HEK293 (cell line): ENCODE data around the gene CACNB2.

ENCODE experiments used
- CTCF ChIA-PET: fragments of 350-600 bp; formaldehyde crosslinking; extraction: SDS; loops from one replicate; lab custom pipeline; 2021; ENCODE audit warnings: antibody characterized with exemption; lab: Yijun Ruan, JAX
- POLR2A ChIA-PET: fragments of 300-600 bp; formaldehyde crosslinking; extraction: SDS; loops from one replicate; lab custom pipeline; 2020; ENCODE audit warnings: antibody characterized with exemption, inconsistent platforms; lab: Yijun Ruan, JAX
- H3K27ac ChIP-seq: fragments of 200-500 bp; sonication (Bioruptor generic); 2 replicates; pipeline ENCODE4 v1.5.1; 2014; ENCODE audit warnings: low read depth, low read length, control low read depth, inconsistent platforms; ENCODE audit errors: extremely low read depth
- H3K36me3 ChIP-seq, 2 experiments: fragments of 200-500 bp in 1 of 2; sonication (Bioruptor generic) in 1 of 2; 1 replicate in 1 of 2; 2 replicates in 1 of 2; pipeline ENCODE4 v1.5.1; 2014 to 2017; ENCODE audit warnings: inconsistent platforms in 2 of 2, low read length in 2 of 2; ENCODE audit not compliant: control insufficient read depth in 2 of 2, insufficient read depth in 1 of 2
- H3K4me1 ChIP-seq: fragments of 200-500 bp; sonication (Bioruptor generic); 2 replicates; pipeline ENCODE4 v1.5.1; 2014; ENCODE audit warnings: mild to moderate bottlenecking, low read length, inconsistent platforms; ENCODE audit not compliant: control insufficient read depth, insufficient read depth
- H3K4me3 ChIP-seq: 2 replicates; pipeline ENCODE4 v1.5.1; 2011; ENCODE audit warnings: low read depth, mild to moderate bottlenecking, control low read depth, low read length, moderate library complexity
- H3K9me3 ChIP-seq: fragments of 200-500 bp; sonication (Bioruptor generic); 2 replicates; pipeline ENCODE4 v1.5.1; 2014; ENCODE audit warnings: low read depth, low read length, inconsistent platforms; ENCODE audit not compliant: control insufficient read depth, insufficient read depth
- BCL11A ChIP-seq: fragments of 450-650 bp; formaldehyde crosslinking; IDR thresholded peaks from 2 replicates; pipeline ENCODE4 v1.5.1; 2016; ENCODE audit warnings: low read depth, missing biosample characterization, missing genetic modification characterization
- HIC1 ChIP-seq: fragments of 450-650 bp; formaldehyde crosslinking; IDR thresholded peaks from 2 replicates; pipeline ENCODE4 v1.5.1; 2016; ENCODE audit warnings: missing biosample characterization, missing genetic modification characterization
- HOXD13 ChIP-seq: sonication (generic); formaldehyde crosslinking; IDR thresholded peaks from 2 replicates; pipeline ENCODE4 v1.8.0; 2022; ENCODE audit warnings: missing genetic modification reagents, borderline replicate concordance
- IKZF3 ChIP-seq: fragments of 450-650 bp; IDR thresholded peaks from 2 replicates; pipeline ENCODE4 v1.5.0; 2018; ENCODE audit warnings: missing biosample characterization, mild to moderate bottlenecking, missing genetic modification characterization, moderate library complexity
- MYNN ChIP-seq: fragments of 450-650 bp; formaldehyde crosslinking; IDR thresholded peaks from 2 replicates; pipeline ENCODE4 v1.5.1; 2016; ENCODE audit warnings: missing biosample characterization, missing genetic modification characterization, borderline replicate concordance
- SETDB1 ChIP-seq: IDR thresholded peaks from one replicate; pipeline ENCODE4 v1.6.1; 2017; ENCODE audit warnings: mild to moderate bottlenecking, low read length, moderate library complexity, mixed read lengths; ENCODE audit not compliant: insufficient read length
- SP7 ChIP-seq: fragments of 450-650 bp; formaldehyde crosslinking; IDR thresholded peaks from 2 replicates; pipeline ENCODE4 v1.5.1; 2016; ENCODE audit warnings: missing biosample characterization, missing genetic modification characterization
- TSHZ1 ChIP-seq: fragments of 450-650 bp; formaldehyde crosslinking; IDR thresholded peaks from 2 replicates; pipeline ENCODE4 v1.5.1; 2016; ENCODE audit warnings: missing biosample characterization, missing genetic modification characterization, borderline replicate concordance
- ZBTB1 ChIP-seq: fragments of 450-650 bp; formaldehyde crosslinking; IDR thresholded peaks from 2 replicates; pipeline ENCODE4 v1.5.1; 2016; ENCODE audit warnings: missing biosample characterization, missing genetic modification characterization
- ZBTB10 ChIP-seq: fragments of 450-650 bp; formaldehyde crosslinking; IDR thresholded peaks from 2 replicates; pipeline ENCODE4 v1.5.1; 2016; ENCODE audit warnings: missing biosample characterization, missing genetic modification characterization
- ZNF140 ChIP-seq: fragments of 450-650 bp; formaldehyde crosslinking; IDR thresholded peaks from 2 replicates; pipeline ENCODE4 v1.5.1; 2016; ENCODE audit warnings: missing biosample characterization, missing genetic modification characterization
- ZNF214 ChIP-seq: fragments of 450-650 bp; formaldehyde crosslinking; IDR thresholded peaks from 2 replicates; pipeline ENCODE4 v1.5.1; 2017; ENCODE audit warnings: missing biosample characterization, mild to moderate bottlenecking, missing genetic modification characterization, borderline replicate concordance
- ZNF404 ChIP-seq: fragments of 450-650 bp; formaldehyde crosslinking; IDR thresholded peaks from 2 replicates; pipeline ENCODE4 v1.5.1; 2017; ENCODE audit warnings: missing biosample characterization, missing genetic modification characterization
- ZNF433 ChIP-seq: fragments of 450-650 bp; formaldehyde crosslinking; IDR thresholded peaks from 2 replicates; pipeline ENCODE4 v1.5.1; 2016; ENCODE audit warnings: missing biosample characterization, missing genetic modification characterization, low read depth
- ZNF48 ChIP-seq: fragments of 450-650 bp; formaldehyde crosslinking; IDR thresholded peaks from 2 replicates; pipeline ENCODE4 v1.5.1; 2016; ENCODE audit warnings: missing biosample characterization, missing genetic modification characterization
- ZNF629 ChIP-seq: fragments of 450-650 bp; formaldehyde crosslinking; IDR thresholded peaks from 2 replicates; pipeline ENCODE4 v1.5.1; 2017; ENCODE audit warnings: missing biosample characterization, missing genetic modification characterization
- ZNF660 ChIP-seq: fragments of 450-650 bp; IDR thresholded peaks from 2 replicates; pipeline ENCODE4 v1.5.1; 2018; ENCODE audit warnings: missing biosample characterization, mild to moderate bottlenecking, missing genetic modification characterization

Gene CACNB2

GRCh38 chr10:18460032-18460431 lies 319.8 kb downstream of the CACNB2 start:
- no peaks in the 10 kb centered on the region for H3K4me1 ChIP-seq
- TF ChIP-seq IKZF3 = no peak
- TF ChIP-seq SP7 = no peak
- TF ChIP-seq ZNF660 (tag by site-specific recombination) = no peak
- TF ChIP-seq HOXD13 = no peak
- TF ChIP-seq MYNN (tag by site-specific recombination) = no peak
- no peak for TF ChIP-seq BCL11A (tag by site-specific recombination)
- TF ChIP-seq ZNF404 (tag by site-specific recombination) = no peak
- no peak for TF ChIP-seq TSHZ1
- no peak for TF ChIP-seq ZNF214
- TF ChIP-seq ZBTB1 (tag by site-specific recombination) = no peak
- no peak for TF ChIP-seq ZNF629 (tag by site-specific recombination)
- TF ChIP-seq ZNF48 (tag by site-specific recombination) = no peak
- TF ChIP-seq ZNF140 (tag by site-specific recombination) = no peak
- no peak for TF ChIP-seq ZNF433 (tag by site-specific recombination)
- no peak for TF ChIP-seq SETDB1
- H3K9me3 ChIP-seq = no peaks in the 10 kb centered on the region
- H3K4me3 ChIP-seq = no peak overlapping the region
- H3K27ac ChIP-seq = no peak overlapping the region
- no peaks in the 10 kb centered on the region for H3K36me3 ChIP-seq
- ChIA-PET CTCF (no interaction called here), POLR2A (no interaction called here)

GRCh38 chr10:18463673-18464211 lies 323.5 kb downstream of the CACNB2 start:
- CTCF ChIA-PET = no interaction called here
- Histone ChIP-seq H3K4me3 (no peak overlapping the region), H3K4me1 (no peaks in the 10 kb centered on the region), H3K27ac (no peak overlapping the region), H3K36me3 (no peaks in the 10 kb centered on the region), H3K9me3 (no peaks in the 10 kb centered on the region)
- POLR2A ChIA-PET = no interaction called here
- TF ChIP-seq BCL11A (tag by site-specific recombination) (no peak), HIC1 (no peak), ZBTB10 (tag by site-specific recombination) (no peak)
